Measurements from ENCODE around the gene NTHL1.

Gene NTHL1

DNA sequence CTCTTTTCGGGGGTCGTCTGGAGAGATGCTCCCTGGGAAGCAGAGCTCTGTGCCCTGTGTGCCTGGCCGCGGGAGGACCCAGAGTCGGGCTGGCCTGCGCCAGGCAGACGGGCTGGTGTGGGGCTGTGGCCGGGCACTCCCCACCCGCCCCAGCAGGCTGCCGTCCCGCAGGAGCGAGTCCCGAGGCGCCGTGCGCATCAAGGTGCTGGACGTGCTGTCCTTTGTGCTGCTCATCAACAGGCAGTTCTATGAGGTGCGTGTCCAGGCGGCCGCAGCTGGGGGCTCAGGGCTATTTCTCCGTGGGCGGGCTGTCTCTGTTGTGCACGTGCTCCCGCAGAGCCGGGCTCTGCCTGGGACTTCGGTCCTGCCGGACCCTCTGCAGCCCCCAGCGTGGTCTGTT is 15.2 kb upstream of the NTHL1 start:
- no peak for DNase-seq

DNA sequence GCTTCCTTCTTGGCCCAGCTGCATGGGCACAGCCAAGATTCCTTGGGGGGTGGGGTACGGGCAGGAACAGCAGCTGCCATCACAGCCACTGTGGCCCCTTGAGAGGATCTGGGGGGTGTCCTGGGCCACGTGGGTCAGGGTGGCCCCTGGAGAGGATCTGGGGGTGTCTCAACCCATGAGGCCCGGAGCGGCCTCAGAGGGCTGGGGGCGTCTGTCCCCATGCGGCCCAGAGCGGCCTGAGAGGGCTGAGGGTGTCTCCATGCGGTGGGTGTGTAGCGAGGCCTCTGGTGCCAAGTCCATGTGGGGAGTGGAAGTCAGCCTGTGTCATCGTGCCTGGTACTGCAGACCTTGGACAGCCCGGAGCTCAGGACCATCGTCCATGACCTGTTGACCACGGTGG is 13.9 kb upstream of the NTHL1 start:
- DNase-seq: no peak

GRCh38 chr16:2061023-2061422 is 13.4 kb upstream of the NTHL1 start:
- no peak for DNase-seq

GRCh38 chr16:2060346-2060745 is 12.7 kb upstream of the NTHL1 start:
- no peak for DNase-seq

GRCh38 chr16:2058872-2059271 is 11.2 kb upstream of the NTHL1 start:
- DNase-seq: no peak

DNA sequence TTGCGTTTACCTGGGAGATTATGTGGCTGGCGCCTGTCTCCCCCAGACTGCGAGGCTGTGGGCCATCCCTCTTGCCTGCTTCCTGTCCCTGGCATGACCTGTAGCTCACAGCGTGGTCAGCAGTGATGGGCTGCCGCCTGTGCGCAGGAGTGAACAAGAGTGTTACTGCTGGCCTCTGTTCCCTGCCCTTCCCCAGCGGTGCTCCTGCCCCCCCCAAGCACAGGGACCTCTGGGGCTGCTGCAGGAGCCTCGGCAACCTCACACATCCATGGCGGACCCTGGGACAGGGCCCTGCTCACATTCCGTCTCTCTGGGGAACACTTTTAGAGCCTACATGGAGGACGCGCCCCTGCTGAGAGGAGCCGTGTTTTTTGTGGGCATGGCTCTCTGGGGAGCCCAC is 10.8 kb upstream of the NTHL1 start:
- DNase-seq: no peak

DNA sequence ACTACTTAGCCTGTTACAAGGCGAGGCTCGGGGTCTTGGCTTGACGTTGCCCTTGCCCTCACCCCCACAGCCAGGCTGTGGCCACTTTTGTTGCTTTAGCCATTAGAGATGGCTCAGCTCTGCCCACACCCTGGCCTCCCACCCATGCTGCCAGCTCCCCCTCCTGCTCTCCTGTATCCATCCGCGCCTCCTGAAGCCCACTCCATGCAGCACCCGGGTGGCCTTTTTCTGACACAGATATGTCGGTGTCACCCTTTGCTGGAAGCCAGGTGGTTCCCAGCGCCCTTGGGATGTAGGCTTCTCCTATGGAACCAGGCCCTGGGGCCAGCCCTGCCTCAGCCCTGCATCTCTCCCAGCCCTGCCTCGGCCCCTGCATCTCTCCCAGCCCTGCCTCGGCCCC is 9.8 kb upstream of the NTHL1 start:
- DNase-seq: no peak

- no peak for DNase-seq
These were observed 9.2 kb upstream of the NTHL1 start for GRCh38 chr16:2056681-2057407.

- no peak for DNase-seq
These were observed 8.4 kb upstream of the NTHL1 start for GRCh38 chr16:2056077-2056476.

DNA sequence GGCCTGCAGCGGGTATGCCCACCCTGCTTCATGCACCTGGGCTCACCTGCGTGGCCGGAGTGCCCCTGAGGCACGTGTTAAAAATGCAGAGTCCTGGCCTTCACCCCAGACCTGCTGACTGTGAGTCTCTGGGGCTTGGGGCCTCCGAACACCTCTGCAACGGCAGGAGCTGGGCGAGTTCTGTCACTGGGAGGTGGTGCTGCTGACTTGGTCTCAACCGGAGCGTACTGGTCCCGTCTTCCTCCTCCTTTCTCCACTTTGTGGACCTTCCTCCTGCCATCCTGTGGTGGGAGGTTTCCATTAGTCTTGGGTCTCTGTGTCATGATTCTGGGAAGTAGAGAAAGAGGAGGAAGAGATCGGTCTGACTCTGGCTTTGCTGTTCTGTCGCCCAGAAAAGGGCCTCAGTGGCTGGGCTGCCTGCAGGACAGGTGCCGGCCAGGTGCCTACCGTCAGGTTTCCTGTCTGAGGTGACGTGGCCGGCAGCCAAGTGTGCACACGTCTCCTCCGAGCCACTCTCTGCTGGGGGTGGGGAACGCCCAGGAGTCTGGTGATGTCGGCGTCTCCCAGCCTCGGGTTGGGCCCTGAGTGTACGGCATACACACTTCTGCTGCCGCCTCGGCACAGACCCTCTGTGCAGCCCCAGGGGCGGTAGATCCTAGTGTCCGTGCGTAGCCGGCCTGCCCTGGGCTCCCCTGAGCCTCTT is 7.1 kb upstream of the NTHL1 start:
- no peak for DNase-seq

- DNase-seq: no peak
These were observed 6.3 kb upstream of the NTHL1 start for GRCh38 chr16:2053897-2054296.

DNA sequence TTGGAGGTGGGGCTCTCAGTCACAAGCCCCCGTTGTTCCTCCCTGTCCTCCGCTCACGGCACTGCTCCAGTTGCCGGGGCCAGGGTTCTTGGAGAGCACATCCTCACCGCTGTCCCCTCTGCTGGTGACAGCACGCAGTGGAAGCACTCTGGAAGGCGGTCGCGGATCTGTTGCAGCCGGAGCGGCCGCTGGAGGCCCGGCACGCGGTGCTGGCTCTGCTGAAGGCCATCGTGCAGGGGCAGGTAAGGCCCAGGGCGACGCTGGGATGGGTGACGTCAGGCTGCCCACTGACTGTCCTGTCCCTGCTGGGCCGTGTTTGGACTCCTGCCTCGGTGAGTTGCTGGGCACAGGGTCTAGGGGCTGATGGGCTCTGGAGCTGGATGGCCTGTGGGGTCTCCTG is 5.6 kb upstream of the NTHL1 start:
- no peak for DNase-seq

DNA sequence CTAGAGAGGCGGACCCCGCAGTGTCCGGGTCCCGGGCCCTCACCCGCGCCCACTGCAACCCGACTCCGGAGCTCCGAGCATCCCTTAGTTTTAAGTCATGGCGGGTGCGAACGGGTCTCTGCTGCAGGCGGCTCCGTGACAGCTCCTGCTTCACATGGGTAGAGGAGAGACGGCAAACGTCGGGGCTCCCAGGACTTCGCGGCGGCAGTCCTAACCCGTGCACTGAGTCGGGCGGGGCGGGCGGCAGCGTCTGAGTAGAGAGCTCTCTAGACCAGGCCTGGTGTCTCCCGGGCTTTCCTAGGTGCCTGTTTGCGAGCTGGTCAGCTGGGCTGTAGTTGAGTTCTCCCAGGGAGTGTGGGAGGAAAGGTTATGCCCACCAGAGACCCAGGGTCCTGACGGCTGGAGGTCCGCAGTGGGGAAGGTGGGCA is 496 bp upstream of the NTHL1 start:
- DNase-seq: no peak

DNA sequence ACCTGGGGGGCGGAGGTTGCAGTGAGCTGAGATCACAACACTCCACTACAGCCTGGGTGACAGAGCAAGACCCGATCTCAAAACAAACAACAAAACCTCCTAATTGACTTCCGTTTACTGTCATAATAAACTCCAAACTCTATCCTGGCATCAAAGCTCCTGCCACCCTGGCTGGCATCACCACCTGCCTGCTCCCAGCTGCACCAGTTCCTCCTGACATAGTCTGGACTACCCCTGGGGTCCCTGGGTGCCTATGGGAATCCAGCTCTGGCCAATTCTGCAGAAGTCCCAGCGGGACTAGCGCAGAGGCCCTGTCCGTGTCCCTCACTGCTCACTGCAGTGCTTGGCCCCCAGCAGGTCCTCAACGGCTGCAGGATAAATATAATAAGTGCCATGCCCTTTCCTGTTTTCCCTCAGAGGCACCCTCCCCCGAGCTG is 723 bp downstream of the NTHL1 start:
- no peak for DNase-seq

- no peak for DNase-seq
These were observed 1.4 kb downstream of the NTHL1 start for GRCh38 chr16:2045965-2046892.

DNA sequence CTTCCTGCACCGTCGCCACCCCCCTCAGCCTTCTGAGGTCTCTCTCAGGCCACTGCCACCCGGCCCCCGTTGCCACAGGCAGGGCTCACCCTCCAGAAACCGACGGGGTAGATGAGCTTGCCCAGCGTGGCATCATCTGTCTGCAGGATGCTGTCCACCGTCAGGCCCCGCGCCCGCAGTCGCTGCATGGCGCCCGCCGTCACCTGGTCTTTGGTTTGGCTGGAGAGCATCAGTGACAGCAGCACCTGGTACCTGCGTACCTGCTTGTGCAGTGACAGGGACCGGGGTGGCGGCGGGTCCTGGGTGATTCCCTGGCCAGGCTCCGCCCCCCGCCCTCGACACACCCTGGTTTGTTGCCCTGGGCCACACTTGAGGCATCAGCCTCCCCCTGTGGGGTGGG is 3.1 kb downstream of the NTHL1 start:
- DNase-seq: no peak

DNA sequence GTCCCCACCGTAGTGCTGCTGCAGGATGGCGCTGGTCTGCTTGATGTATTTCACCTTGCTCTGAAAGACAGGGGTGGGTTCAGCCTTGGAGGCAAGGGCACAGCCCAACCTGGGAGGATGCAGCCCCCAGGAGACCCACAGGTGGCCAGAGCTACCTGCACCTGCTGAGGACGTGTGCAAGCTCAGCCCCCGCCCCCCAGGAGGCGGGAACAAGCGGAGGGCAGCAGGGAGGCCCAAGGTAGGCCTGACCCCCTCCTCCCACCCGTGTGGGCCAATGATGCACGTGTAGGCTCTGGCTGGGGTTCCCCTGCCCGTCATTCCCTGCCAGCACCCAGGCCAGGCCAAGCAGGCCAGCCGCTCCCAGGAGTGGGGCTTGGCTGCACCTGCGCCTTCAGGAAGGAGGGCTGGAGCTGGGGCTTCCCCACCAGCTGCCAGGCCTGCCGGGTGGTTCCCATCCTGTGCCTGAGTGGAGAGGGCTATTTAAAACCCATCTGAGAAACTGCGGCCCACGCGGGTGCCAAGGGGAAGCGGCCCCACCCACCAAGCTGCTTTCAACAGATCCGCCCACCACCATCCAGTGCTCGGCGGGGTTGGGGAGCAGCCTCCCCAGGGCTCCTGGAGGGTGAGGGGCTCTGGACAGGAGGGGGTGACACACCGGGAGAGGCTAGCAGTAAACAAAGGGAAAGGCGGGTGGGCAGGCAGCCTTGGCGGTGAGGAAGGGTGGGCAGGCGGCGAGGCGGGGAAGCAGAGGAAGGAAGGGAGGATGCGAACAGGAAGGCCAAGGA is 3.8 kb downstream of the NTHL1 start:
- no peak for DNase-seq

GRCh38 chr16:2042986-2043666 is 4.5 kb downstream of the NTHL1 start:
- no peak for DNase-seq

- DNase-seq: no peak
These were observed 5.3 kb downstream of the NTHL1 start for GRCh38 chr16:2042171-2042985.

DNA sequence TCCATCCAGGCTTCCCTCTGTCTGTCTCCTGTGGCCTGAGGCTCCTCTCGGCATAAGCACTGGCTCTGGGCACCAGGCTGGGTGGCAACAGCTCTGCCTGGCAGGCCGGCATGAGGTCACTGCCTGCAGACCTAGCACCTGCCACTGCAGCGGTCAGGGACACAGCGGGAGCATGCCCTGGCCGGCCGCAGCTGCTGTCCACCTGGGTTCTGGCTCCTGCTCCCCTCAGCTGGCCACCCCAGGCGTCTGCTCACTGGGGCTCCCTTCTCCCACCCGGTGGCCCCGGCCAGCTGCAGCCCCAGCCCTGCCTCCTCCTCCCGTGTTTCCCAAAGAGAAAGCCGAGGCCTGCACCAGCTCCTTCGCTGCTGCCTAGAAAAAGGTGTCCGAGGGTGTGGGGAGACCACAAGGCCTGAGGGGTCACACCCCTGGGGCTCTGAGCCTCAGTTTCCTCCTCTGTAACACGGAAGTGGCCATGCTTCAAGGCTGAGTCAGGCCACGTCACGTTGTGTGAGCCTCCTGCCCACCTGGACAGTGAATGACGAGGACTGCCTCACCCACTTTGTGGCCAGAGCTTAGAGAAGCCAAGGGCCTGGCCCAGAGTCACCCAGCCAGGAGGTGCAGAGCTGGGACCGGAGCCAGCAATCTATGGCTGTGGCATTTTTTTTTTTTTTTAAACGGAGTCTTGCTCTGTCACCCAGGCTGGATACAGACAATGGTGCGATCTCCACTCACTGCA is 6.7 kb downstream of the NTHL1 start:
- DNase-seq: no peak

Measured in activated CD4-positive, alpha-beta T cell treated with anti-CD3 and anti-CD28 coated beads for 48 hours (primary cell).